Cardiac fibroblast (primary cell): Measurements from ENCODE around the gene COBL.

Experiments
- DNase-seq, 2 donors: peaks; one replicate each; pipeline versions ENCODE4 v3.0.0 to v3.0.0-alpha.2; 2010; ENCODE audit warnings: low read depth in 2 of 2
- H3K4me3 ChIP-seq, 2 donors: replicated peaks in 1 of 2; 1 replicate in 1 of 2; 2 replicates in 1 of 2; pipeline ENCODE4 v1.5.1; 2011; ENCODE audit warnings: low read depth in 2 of 2, low read length in 2 of 2, mild to moderate bottlenecking in 2 of 2, moderate library complexity in 1 of 2
- CTCF ChIP-seq: IDR thresholded peaks from one replicate; pipeline ENCODE4 v1.5.1; 2011; ENCODE audit warnings: low read depth, mild to moderate bottlenecking, low read length, inconsistent platforms

The COBL gene

GRCh38 chr7:51151455-51151854 is 165.2 kb downstream of the COBL start:
- no peak for DNase-seq
- no peak for TF ChIP-seq CTCF
- no peak overlapping the region for H3K4me3 ChIP-seq

DNA sequence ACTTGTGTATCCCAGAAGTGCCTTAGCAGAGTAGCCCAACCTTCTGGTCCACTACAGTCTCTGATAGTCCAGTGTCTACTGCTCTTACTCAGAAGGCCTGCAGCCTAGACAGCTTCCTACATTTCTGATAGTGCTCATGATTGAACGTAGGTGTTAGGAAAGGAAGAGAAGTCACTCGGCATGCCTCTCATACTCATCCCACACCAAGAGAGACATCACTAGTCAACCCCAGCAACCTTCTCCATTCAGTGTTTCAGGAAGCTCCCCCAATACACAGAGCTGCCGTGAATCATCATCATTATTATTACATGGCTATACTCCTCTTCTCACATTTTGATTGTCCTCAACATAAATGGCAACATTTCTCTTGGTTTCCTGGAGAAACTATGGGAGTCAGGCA is 166.4 kb downstream of the COBL start:
- no peak overlapping the region for H3K4me3 ChIP-seq
- no peak for DNase-seq
- no peak for TF ChIP-seq CTCF

DNA sequence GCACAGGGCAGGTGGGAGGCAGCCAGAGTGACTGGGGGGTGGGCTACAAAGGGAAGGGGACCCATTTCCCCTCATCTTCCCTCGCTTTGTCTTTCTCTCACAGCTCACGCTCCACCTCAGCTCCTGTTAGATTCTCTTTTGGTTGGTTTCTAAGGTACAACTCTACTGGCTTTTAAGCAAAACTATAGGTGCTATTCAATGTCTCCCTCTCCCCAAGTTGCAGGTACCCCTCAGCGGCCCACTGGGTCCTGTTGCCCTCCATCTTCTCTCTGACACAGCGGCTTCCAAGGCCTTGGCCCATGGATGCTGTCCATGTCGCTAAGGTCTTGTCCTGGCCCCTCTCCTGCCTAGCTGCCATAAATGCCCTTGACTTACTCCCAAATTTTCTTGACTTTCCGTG is 168.4 kb downstream of the COBL start:
- TF ChIP-seq CTCF: no peak
- H3K4me3 ChIP-seq: no peak overlapping the region
- no peak for DNase-seq

- TF ChIP-seq CTCF: no peak
- DNase-seq: no peak
- H3K4me3 ChIP-seq: no peak overlapping the region
Observed at GRCh38 chr7:51146816-51147586, 169.6 kb downstream of the COBL start.

DNA sequence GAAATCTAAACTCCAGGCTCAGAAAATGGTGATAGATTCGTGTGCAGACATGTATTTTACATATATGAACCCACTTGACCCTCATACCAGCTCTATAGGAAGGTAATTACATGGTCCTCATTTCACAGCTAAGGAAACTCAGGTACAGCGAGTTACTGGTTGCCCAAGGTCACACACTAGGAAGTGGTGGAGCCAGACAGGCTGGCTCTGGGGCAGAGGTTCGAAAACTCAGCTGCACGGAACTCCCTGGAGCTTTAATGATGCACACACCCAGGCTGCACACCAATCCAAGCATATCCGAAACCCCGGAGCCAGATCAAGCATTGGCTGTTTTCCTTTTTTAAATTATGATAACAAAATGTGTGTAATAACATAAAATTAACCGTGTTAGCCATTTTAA is 172.4 kb downstream of the COBL start:
- no peak for TF ChIP-seq CTCF
- DNase-seq: no peak
- no peak overlapping the region for H3K4me3 ChIP-seq

- DNase-seq: no peak
- H3K4me3 ChIP-seq: no peak overlapping the region
- TF ChIP-seq CTCF: no peak
Observed at GRCh38 chr7:51142741-51143385, 173.7 kb downstream of the COBL start.
